MM.1S (cell line): Measurements from ENCODE around the gene ABHD12.

ENCODE experiments used
- CTCF ChIP-seq: fragments of 300-600 bp; sonication (generic); IDR thresholded peaks from 2 replicates; pipeline ENCODE4 v1.5.1; 2016; ENCODE audit warnings: antibody characterized with exemption, low read length, mixed read lengths
- EZH2 ChIP-seq: fragments of 300-600 bp; sonication (generic); optimal IDR thresholded peaks from 2 replicates; pipeline ENCODE3; 2017; ENCODE audit warnings: low read depth, mild to moderate bottlenecking, antibody characterized with exemption, low read length, mixed read lengths
- EZH2phosphoT487 ChIP-seq: fragments of 300-600 bp; sonication (generic); IDR thresholded peaks from 2 replicates; pipeline ENCODE4 v1.6.1; 2018; ENCODE audit warnings: antibody characterized with exemption, low read length

GRCh38 chr20:25399037-25399430 is 8.4 kb upstream of the ABHD12 start:
- TF ChIP-seq CTCF (peak; percentile 56), EZH2 (no peak), EZH2phosphoT487 (no peak)
